ENCODE data around the gene DOCK2. TPM values are rescaled to one million over a fixed set of nuclear protein-coding genes. Genes with fewer than 3 reads are reported as not detected.

The DOCK2 gene
- total and polyA plus RNA-seq, 8 donors: 4.3 to 101 (median 5.3) TPM

DNA sequence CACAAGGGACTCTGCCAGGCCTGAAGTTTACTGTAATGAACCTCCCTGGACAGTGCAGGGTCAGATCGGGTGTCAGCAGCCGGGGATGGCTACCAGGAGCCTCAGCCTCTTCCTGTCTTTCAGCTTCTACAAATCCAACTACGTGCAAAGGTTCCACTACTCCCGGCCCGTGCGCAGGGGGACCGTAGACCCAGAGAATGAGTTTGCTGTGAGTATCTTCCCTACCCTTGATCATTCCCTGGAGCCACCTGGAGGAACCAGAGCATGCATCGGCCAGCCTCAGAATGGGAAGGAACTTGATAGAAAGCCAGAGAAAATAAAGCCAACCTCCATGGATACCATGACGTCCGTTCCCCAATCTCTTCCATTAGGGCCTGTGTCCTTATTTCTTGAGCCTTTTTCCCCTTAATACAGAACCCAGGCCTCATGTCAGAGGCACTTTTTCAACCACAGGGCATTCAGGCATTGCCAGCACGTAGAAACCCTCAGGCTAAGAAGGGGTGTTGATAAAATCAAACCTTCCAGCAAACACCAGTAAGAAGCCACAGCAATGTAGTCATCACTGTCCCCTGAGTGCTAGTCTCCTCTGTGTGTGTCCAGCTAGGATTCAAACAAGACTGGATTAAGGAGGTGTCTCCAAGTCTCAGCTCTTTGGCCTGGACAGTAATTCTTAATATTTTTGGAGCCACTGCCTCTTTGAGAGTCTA is 419.6 kb downstream of the DOCK2 start:
- ATAC-seq (peak; percentile 70), DNase-seq (no peak)
- peaks cover 0 to 67% of the 10 kb centered on the region in 2 donors for H3K36me3 ChIP-seq
- intact Hi-C loops (cut with DNase I): no loop called here
- no peaks in the 10 kb centered on the region for H3K27me3 ChIP-seq
- no peaks in the 10 kb centered on the region for H3K4me1 ChIP-seq
- peaks cover 0 to 11% of the 10 kb centered on the region in 2 donors for H3K9me3 ChIP-seq
- H3K27ac ChIP-seq: no peak overlapping the region
- TF ChIP-seq, protein P1, sequence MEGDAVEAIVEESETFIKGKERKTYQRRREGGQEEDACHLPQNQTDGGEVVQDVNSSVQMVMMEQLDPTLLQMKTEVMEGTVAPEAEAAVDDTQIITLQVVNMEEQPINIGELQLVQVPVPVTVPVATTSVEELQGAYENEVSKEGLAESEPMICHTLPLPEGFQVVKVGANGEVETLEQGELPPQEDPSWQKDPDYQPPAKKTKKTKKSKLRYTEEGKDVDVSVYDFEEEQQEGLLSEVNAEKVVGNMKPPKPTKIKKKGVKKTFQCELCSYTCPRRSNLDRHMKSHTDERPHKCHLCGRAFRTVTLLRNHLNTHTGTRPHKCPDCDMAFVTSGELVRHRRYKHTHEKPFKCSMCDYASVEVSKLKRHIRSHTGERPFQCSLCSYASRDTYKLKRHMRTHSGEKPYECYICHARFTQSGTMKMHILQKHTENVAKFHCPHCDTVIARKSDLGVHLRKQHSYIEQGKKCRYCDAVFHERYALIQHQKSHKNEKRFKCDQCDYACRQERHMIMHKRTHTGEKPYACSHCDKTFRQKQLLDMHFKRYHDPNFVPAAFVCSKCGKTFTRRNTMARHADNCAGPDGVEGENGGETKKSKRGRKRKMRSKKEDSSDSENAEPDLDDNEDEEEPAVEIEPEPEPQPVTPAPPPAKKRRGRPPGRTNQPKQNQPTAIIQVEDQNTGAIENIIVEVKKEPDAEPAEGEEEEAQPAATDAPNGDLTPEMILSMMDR (IDR thresholded peaks at IDR 0.05): no peak
- H3K4me3 ChIP-seq: no peak overlapping the region

DNA sequence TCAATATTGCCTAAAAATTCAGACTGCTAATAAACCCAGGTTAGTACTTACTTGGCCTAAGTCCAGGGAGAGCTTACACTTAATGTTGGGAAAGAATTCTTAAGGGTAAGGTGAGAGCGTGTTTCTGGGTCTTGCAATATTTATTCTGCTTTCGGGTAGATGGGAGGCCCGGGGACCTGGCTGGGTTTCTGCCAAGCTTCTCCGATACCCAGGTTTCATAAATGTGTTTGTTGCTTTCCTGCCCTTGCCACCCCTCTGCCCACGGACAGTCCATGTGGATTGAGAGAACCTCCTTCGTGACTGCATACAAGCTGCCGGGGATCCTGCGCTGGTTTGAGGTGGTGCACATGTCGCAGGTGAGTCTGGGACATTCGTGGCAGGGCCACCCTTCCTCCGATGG is 420.2 kb downstream of the DOCK2 start:
- intact Hi-C loops (cut with DNase I): no loop called here
- H3K4me1 ChIP-seq: no peaks in the 10 kb centered on the region
- H3K27me3 ChIP-seq: no peaks in the 10 kb centered on the region
- H3K4me3 ChIP-seq: no peak overlapping the region
- ATAC-seq (peak; percentile 83), DNase-seq (peak in 3 of 4 donors; percentile 27 to 70 (median 35))
- H3K9me3 ChIP-seq: peaks cover 0 to 11% of the 10 kb centered on the region in 2 donors
- peaks cover 0 to 64% of the 10 kb centered on the region in 2 donors for H3K36me3 ChIP-seq
- TF ChIP-seq, protein P1 (IDR thresholded peaks at IDR 0.05): no peak
- H3K27ac ChIP-seq: no peak overlapping the region

DNA sequence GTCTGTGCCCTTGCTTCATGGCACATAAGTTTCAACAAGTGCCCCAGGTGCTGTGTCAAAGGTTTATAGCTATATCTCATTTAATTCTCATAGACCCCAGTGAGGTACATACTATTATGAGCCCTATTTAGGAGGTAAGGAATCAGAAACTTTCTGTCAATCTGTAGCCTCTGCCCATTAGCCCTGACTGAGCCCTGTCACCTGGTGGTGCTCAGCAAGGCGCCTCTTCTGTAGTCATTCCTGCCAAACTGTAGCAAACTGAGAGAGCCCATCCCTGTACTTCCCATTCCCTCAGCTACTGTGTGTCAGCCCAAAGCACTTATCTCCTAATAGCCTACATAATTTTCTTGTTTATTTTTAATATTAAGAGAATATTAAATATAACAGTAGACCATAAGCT is 422.1 kb downstream of the DOCK2 start:
- intact Hi-C loops (cut with DNase I): no loop called here
- H3K27me3 ChIP-seq: no peaks in the 10 kb centered on the region
- DNase-seq (no peak), ATAC-seq (no peak)
- H3K4me1 ChIP-seq: no peaks in the 10 kb centered on the region
- no peak overlapping the region for H3K27ac ChIP-seq
- peaks cover 0 to 11% of the 10 kb centered on the region in 2 donors for H3K9me3 ChIP-seq
- H3K36me3 ChIP-seq: peaks cover 0 to 69% of the 10 kb centered on the region in 2 donors
- TF ChIP-seq, protein P1 (IDR thresholded peaks at IDR 0.05): no peak
- no peak overlapping the region for H3K4me3 ChIP-seq

DNA sequence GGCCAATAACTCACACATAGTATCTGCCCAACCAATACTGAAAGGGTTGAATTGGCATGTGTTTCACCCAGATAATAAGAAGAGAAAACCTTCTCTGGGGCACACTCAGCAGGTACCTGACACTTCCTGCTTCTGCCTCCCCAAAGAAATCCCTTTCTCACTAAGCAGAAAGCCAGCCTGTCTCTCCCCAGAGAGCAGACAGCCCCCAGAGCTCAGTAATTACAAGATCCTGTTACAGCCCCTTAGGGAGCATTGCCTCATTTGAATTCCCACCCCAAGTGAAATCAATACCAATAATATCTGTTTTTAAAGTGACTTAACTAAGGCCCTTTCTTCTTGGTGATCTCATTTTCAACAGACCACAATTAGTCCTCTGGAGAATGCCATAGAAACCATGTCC is 430.1 kb downstream of the DOCK2 start:
- no peaks in the 10 kb centered on the region for H3K27me3 ChIP-seq
- TF ChIP-seq, protein P1 (IDR thresholded peaks at IDR 0.05): no peak
- H3K4me1 ChIP-seq: no peaks in the 10 kb centered on the region
- no peak overlapping the region for H3K4me3 ChIP-seq
- H3K36me3 ChIP-seq: peaks cover 0 to 59% of the 10 kb centered on the region in 2 donors
- no peaks in the 10 kb centered on the region for H3K9me3 ChIP-seq
- DNase-seq (no peak), ATAC-seq (no peak)
- intact Hi-C loops (cut with DNase I): no loop called here
- H3K27ac ChIP-seq: no peak overlapping the region

DNA sequence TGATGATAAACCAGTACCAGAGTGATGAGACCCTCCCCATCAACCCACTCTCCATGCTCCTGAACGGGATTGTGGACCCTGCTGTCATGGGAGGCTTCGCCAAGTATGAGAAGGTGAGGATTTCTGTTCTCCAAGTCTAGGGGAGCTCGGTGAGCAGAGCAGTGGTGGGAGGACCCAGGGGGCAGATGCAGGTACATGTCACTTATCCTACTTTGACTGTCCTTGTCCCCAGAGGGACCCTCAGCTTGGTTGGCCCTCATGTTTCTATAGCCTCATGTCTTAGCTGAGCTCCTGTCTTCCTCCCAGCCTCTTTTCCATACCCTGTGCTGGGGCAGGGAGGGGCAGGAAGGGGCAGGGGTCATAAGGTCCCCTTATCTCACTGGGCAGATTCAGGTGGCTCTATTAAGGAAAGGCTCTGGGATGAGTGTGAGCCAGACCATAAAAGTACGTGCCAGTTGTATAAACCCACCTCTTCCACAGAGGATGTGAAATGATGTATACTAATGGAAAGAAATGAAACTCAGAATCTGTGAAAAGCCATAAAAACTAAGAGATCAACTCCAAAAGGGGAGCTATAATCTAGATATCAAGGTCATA is 430.6 kb downstream of the DOCK2 start:
- Histone ChIP-seq H3K27me3 (no peaks in the 10 kb centered on the region), H3K4me1 (no peaks in the 10 kb centered on the region), H3K27ac (no peak overlapping the region), H3K4me3 (no peak overlapping the region), H3K9me3 (no peaks in the 10 kb centered on the region), H3K36me3 (peaks cover 0 to 53% of the 10 kb centered on the region in 2 donors)
- TF ChIP-seq, protein P1 (IDR thresholded peaks at IDR 0.05): no peak
- ATAC-seq (no peak), DNase-seq (no peak)
- intact Hi-C loops (cut with DNase I): no loop called here
